Neural progenitor cell (in vitro differentiated cells): ENCODE results near the gene CTH. TPM values are rescaled to one million over a fixed set of nuclear protein-coding genes. Genes with fewer than 3 reads are reported as not detected.

ENCODE experiments used
- DNase-seq: peaks from one replicate; pipeline ENCODE4 v3.0.0-alpha.2; 2016; ENCODE audit warnings: low spot score
- H2AFZ ChIP-seq: fragments of 200-600 bp; sonication (generic); replicated peaks from 2 replicates; pipeline ENCODE4 v1.6.1; 2016; ENCODE audit warnings: antibody characterized with exemption
- H3F3A ChIP-seq: fragments of 200-600 bp; sonication (generic); 2 replicates; pipeline ENCODE4 v1.6.1; 2016; ENCODE audit warnings: antibody characterized with exemption, low read depth
- H3K27ac ChIP-seq: fragments of 200-600 bp; sonication (generic); 2 replicates; pipeline ENCODE4 v1.5.1; 2016; ENCODE audit warnings: mild to moderate bottlenecking
- H3K27me3 ChIP-seq: fragments of 200-600 bp; sonication (generic); 2 replicates; pipeline ENCODE4 v1.6.1; 2016; ENCODE audit warnings: mild to moderate bottlenecking, moderate library complexity
- H3K36me3 ChIP-seq: fragments of 200-600 bp; sonication (generic); 2 replicates; pipeline ENCODE4 v1.5.1; 2016
- H3K4me1 ChIP-seq: fragments of 200-600 bp; sonication (generic); 2 replicates; pipeline ENCODE4 v1.6.1; 2016; ENCODE audit warnings: mixed run types
- H3K4me2 ChIP-seq: fragments of 200-600 bp; sonication (generic); 2 replicates; pipeline ENCODE4 v1.6.1; 2016
- H3K4me3 ChIP-seq: fragments of 200-600 bp; sonication (generic); 2 replicates; pipeline ENCODE4 v1.5.1; 2016
- H3K79me2 ChIP-seq: fragments of 200-600 bp; sonication (generic); 2 replicates; pipeline ENCODE4 v1.6.1; 2016; ENCODE audit warnings: low read depth
- H3K9ac ChIP-seq: fragments of 200-600 bp; sonication (generic); 2 replicates; pipeline ENCODE4 v1.6.1; 2016
- H3K9me3 ChIP-seq: fragments of 200-600 bp; sonication (generic); 2 replicates; pipeline ENCODE4 v1.5.1; 2016; ENCODE audit warnings: low read depth
- H4K20me1 ChIP-seq: fragments of 200-600 bp; sonication (generic); 2 replicates; pipeline ENCODE4 v1.6.1; 2016; ENCODE audit warnings: low read depth
- H3K27ac Mint-ChIP-seq: 3 replicates; pipeline ENCODE4 v1.8.0; 2021; ENCODE audit warnings: mixed read lengths
- H3K27me3 Mint-ChIP-seq: 2 replicates; pipeline ENCODE4 v1.8.0; 2022; ENCODE audit warnings: low read depth, mild to moderate bottlenecking, inconsistent platforms, moderate library complexity, mixed read lengths; ENCODE audit not compliant: insufficient read depth
- H3K36me3 Mint-ChIP-seq: 3 replicates; pipeline ENCODE4 v1.8.0; 2021; ENCODE audit warnings: mixed read lengths
- H3K4me1 Mint-ChIP-seq: 3 replicates; pipeline ENCODE4 v1.8.0; 2021; ENCODE audit warnings: mixed read lengths
- H3K4me3 Mint-ChIP-seq: 3 replicates; pipeline ENCODE4 v1.8.0; 2021; ENCODE audit warnings: mild to moderate bottlenecking, moderate library complexity, mixed read lengths
- H3K9me3 Mint-ChIP-seq: 3 replicates; pipeline ENCODE4 v1.8.0; 2020; ENCODE audit warnings: mixed read lengths
- EZH2 ChIP-seq: fragments of 200-600 bp; sonication (generic); IDR thresholded peaks from 2 replicates; pipeline ENCODE4 v1.6.1; 2017; ENCODE audit warnings: antibody characterized with exemption, mild to moderate bottlenecking, moderate library complexity
- EZH2phosphoT487 ChIP-seq: fragments of 200-600 bp; sonication (generic); IDR thresholded peaks from 2 replicates; pipeline ENCODE4 v1.6.1; 2017; ENCODE audit warnings: antibody characterized with exemption
- total RNA-seq: library from RNA; depleted of rRNA; stranded (reverse); fragments of >200 nt; gene quantifications from 2 replicates; pipeline ENCODE4 v1.2.3, GENCODE V29; 2015; ENCODE audit warnings: low replicate concordance
- TF ChIP-seq, protein P1 (sequence below): fragments of 200-600 bp; sonication (generic); IDR thresholded peaks from 2 replicates; pipeline ENCODE4 v1.5.1; 2017; ENCODE audit warnings: antibody characterized with exemption, mild to moderate bottlenecking

Gene CTH
- total RNA-seq, 1 donor from 2014 or later: 16.0 TPM

DNA sequence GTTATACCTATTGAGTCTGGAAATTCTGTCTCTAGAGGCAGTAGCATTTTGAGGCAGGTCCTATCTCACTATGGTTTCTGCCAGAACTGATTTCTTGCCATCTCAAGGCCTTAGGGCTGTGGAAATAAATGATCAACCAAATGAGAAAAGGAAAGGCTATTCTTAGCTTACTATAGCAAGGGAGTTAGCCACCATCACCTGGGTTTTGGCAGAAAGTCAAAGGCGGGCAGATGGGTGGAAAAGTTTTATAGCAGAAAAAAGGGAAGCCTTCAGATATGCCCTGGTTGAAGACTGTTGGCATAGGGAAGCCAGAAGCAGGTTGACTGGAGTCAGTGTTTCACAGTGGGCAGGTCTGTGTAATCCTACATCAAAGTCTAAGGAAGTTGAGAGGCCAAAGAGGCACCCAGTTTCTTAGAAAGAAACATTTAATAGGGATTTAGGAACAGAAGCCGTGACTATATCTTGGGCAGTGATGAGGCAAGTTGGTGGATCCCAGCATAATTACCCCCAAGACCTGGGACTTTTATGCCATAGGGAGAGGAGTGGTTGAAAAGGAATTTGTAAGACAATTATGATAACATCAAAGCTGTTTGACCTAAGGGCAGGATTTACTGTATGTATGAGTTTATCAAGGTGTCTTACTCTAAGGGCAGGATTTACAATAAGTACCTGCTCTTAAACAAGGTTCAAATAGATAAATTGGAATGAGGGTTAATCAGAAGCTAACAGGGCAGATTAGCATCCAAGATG, 29.7 kb downstream of the CTH start:
- no peak for DNase-seq
- Histone ChIP-seq H3K4me1 (peaks cover 8% of the 10 kb centered on the region), H3K9me3 (no peaks in the 10 kb centered on the region), H3K36me3 (no peaks in the 10 kb centered on the region), H3K27ac (no peak overlapping the region), H3K9ac (no peak overlapping the region), H4K20me1 (no peaks in the 10 kb centered on the region), H3F3A (no peaks in the 10 kb centered on the region), H3K27me3 (no peaks in the 10 kb centered on the region), H3K4me3 (no peak overlapping the region), H3K4me2 (no peak overlapping the region), H3K79me2 (no peaks in the 10 kb centered on the region), H2AFZ (no peak overlapping the region)
- H3K9me3 Mint-ChIP-seq: no peaks in the 10 kb centered on the region
- H3K4me3 Mint-ChIP-seq: no peak overlapping the region
- no peak overlapping the region for H3K27ac Mint-ChIP-seq
- H3K36me3 Mint-ChIP-seq: peaks cover 8% of the 10 kb centered on the region
- H3K27me3 Mint-ChIP-seq: peaks cover 6% of the 10 kb centered on the region
- TF ChIP-seq EZH2: no peak
- TF ChIP-seq, protein P1, sequence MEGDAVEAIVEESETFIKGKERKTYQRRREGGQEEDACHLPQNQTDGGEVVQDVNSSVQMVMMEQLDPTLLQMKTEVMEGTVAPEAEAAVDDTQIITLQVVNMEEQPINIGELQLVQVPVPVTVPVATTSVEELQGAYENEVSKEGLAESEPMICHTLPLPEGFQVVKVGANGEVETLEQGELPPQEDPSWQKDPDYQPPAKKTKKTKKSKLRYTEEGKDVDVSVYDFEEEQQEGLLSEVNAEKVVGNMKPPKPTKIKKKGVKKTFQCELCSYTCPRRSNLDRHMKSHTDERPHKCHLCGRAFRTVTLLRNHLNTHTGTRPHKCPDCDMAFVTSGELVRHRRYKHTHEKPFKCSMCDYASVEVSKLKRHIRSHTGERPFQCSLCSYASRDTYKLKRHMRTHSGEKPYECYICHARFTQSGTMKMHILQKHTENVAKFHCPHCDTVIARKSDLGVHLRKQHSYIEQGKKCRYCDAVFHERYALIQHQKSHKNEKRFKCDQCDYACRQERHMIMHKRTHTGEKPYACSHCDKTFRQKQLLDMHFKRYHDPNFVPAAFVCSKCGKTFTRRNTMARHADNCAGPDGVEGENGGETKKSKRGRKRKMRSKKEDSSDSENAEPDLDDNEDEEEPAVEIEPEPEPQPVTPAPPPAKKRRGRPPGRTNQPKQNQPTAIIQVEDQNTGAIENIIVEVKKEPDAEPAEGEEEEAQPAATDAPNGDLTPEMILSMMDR: no peak
- TF ChIP-seq EZH2phosphoT487: no peak
- peaks cover 29% of the 10 kb centered on the region for H3K4me1 Mint-ChIP-seq

- TF ChIP-seq EZH2phosphoT487 (no peak), EZH2 (no peak)
- TF ChIP-seq, protein P1: no peak
- no peaks in the 10 kb centered on the region for H3K36me3 ChIP-seq
- H3F3A ChIP-seq: no peaks in the 10 kb centered on the region
- no peaks in the 10 kb centered on the region for H4K20me1 ChIP-seq
- DNase-seq: no peak
- Mint-ChIP-seq H3K36me3 (peaks cover 8% of the 10 kb centered on the region), H3K4me3 (no peak overlapping the region), H3K27me3 (peaks cover 6% of the 10 kb centered on the region), H3K9me3 (no peaks in the 10 kb centered on the region), H3K4me1 (peaks cover 29% of the 10 kb centered on the region), H3K27ac (no peak overlapping the region)
- no peak overlapping the region for H3K9ac ChIP-seq
- no peaks in the 10 kb centered on the region for H3K79me2 ChIP-seq
- no peaks in the 10 kb centered on the region for H3K9me3 ChIP-seq
- H3K27ac ChIP-seq: no peak overlapping the region
- H3K27me3 ChIP-seq: no peaks in the 10 kb centered on the region
- H3K4me1 ChIP-seq: peaks cover 8% of the 10 kb centered on the region
- no peak overlapping the region for H3K4me3 ChIP-seq
- H2AFZ ChIP-seq: no peak overlapping the region
- H3K4me2 ChIP-seq: no peak overlapping the region
Observed at GRCh38 chr1:70441392-70442035, 30.4 kb downstream of the CTH start.

DNA sequence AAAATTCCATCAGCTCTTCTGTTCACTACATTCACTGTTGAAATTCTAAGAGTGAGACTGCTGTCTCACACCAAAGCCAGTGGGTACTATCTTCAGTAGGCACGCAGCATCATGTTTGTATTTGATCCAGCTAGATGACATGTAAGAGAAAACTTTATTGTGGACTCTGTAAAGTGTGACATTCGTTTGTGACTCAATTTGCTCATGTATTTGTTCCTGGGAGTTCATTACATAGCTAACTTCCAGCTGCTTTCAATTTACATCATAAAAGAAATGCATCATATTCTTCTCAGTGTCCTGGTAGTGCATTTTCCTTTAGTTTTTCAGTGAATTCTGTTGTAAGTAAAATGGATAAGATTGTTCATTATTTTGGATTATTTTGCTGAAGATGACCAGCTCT, 31.4 kb downstream of the CTH start:
- TF ChIP-seq, protein P1: no peak
- TF ChIP-seq EZH2 (no peak), EZH2phosphoT487 (no peak)
- H3K27me3 ChIP-seq: no peaks in the 10 kb centered on the region
- H3K27ac ChIP-seq: peak overlapping the region; percentile 9
- no peak overlapping the region for H3K4me3 ChIP-seq
- Mint-ChIP-seq H3K4me3 (no peak overlapping the region), H3K4me1 (peaks cover 29% of the 10 kb centered on the region), H3K27me3 (peaks cover 6% of the 10 kb centered on the region), H3K9me3 (no peaks in the 10 kb centered on the region), H3K27ac (peak overlapping the region; percentile 26), H3K36me3 (peaks cover 7% of the 10 kb centered on the region)
- H3K79me2 ChIP-seq: no peaks in the 10 kb centered on the region
- H3K9ac ChIP-seq: no peak overlapping the region
- no peak overlapping the region for H3K4me2 ChIP-seq
- no peaks in the 10 kb centered on the region for H3K36me3 ChIP-seq
- H3K9me3 ChIP-seq: no peaks in the 10 kb centered on the region
- H3K4me1 ChIP-seq: peaks cover 8% of the 10 kb centered on the region
- H2AFZ ChIP-seq: no peak overlapping the region
- no peak for DNase-seq
- no peaks in the 10 kb centered on the region for H3F3A ChIP-seq
- no peaks in the 10 kb centered on the region for H4K20me1 ChIP-seq
